Nephron progenitor cell (in vitro differentiated cells): ENCODE results near the gene PCA3.
A peak's percentile ranks its signal among the peaks of the same experiment; 100 is the strongest.

Source experiments
- DNase-seq: peaks from one replicate; pipeline ENCODE4 v3.0.0; 2021
- H3K27ac Mint-ChIP-seq: 2 replicates; pipeline ENCODE4 v1.8.0; 2021; ENCODE audit warnings: mild to moderate bottlenecking, moderate library complexity, mixed read lengths
- H3K27me3 Mint-ChIP-seq: 2 replicates; pipeline ENCODE4 v1.8.0; 2021; ENCODE audit warnings: mild to moderate bottlenecking, low read depth, mixed read lengths; ENCODE audit not compliant: poor library complexity
- H3K36me3 Mint-ChIP-seq: 2 replicates; pipeline ENCODE4 v1.8.0; 2021; ENCODE audit warnings: low read depth, mixed read lengths
- H3K4me1 Mint-ChIP-seq: 2 replicates; pipeline ENCODE4 v1.8.0; 2021; ENCODE audit warnings: mixed read lengths
- H3K4me3 Mint-ChIP-seq: 2 replicates; pipeline ENCODE4 v1.8.0; 2021; ENCODE audit warnings: mild to moderate bottlenecking, moderate library complexity, mixed read lengths
- H3K9me3 Mint-ChIP-seq: 2 replicates; pipeline ENCODE4 v1.8.0; 2021; ENCODE audit warnings: mild to moderate bottlenecking, moderate library complexity, mixed read lengths
- CTCF ChIP-seq: fragments of 200-600 bp; sonication (generic); IDR thresholded peaks from 2 replicates; pipeline ENCODE4 v1.5.0; 2021; ENCODE audit warnings: antibody characterized with exemption

The PCA3 gene

GRCh38 chr9:76743931-76744330 lies 20.3 kb upstream of the PCA3 start:
- no peak for TF ChIP-seq CTCF
- H3K27ac Mint-ChIP-seq, result no peak overlapping the region
- H3K27me3 Mint-ChIP-seq, result peaks cover 7% of the 10 kb centered on the region
- no peaks in the 10 kb centered on the region for H3K36me3 Mint-ChIP-seq
- H3K4me1 Mint-ChIP-seq, result peaks cover 5% of the 10 kb centered on the region
- DNase-seq, result no peak
- no peak overlapping the region for H3K4me3 Mint-ChIP-seq
- peaks cover 18% of the 10 kb centered on the region for H3K9me3 Mint-ChIP-seq

DNA sequence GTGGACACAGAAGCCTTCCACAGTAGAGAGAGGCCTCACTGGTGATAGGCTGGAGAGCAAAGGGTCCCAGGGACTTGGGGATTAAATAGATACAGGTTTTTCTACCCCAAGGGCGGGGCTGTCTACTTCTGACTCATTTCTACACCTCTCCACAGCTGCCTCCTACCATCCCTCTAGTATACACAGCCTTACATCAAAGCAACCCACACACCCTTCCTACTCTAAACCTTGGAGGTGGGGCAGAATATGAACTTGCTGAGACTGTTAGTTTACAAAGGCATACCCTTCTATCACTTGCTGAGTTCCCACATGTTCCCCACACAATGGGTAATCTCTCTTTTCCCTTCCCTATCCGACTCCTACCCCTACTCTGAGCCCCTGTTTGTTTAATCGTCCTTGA lies 19.9 kb upstream of the PCA3 start:
- Mint-ChIP-seq H3K9me3 (peaks cover 18% of the 10 kb centered on the region), H3K27me3 (peaks cover 7% of the 10 kb centered on the region), H3K27ac (no peak overlapping the region), H3K4me1 (peaks cover 8% of the 10 kb centered on the region), H3K4me3 (no peak overlapping the region), H3K36me3 (no peaks in the 10 kb centered on the region)
- no peak for TF ChIP-seq CTCF
- DNase-seq, result no peak

DNA sequence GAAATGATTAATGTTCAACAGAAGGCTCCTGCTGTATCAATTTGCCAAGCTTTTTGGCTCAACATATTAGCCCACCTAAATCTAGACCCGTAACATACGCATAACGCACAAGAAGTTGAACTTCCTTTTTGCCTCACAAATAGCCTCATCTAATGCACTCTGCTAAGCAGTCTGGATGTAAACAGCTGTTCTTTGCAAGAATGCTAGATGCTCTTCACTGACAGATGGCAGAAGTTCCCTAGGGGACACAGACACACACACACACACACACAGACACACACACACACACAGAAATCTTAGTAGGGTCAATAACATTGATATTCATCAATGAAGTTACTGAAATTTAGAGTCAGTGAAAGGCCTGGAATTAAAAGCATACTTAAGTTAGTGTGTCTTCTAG lies 13.2 kb upstream of the PCA3 start:
- H3K36me3 Mint-ChIP-seq, result no peaks in the 10 kb centered on the region
- peaks cover 29% of the 10 kb centered on the region for H3K4me1 Mint-ChIP-seq

GRCh38 chr9:76756268-76756640 lies 8.0 kb upstream of the PCA3 start:
- peak; percentile 36 for DNase-seq
- TF ChIP-seq CTCF, result no peak
- no peak overlapping the region for H3K4me3 Mint-ChIP-seq
- no peaks in the 10 kb centered on the region for H3K9me3 Mint-ChIP-seq
- no peaks in the 10 kb centered on the region for H3K27me3 Mint-ChIP-seq
- peaks cover 21% of the 10 kb centered on the region for H3K4me1 Mint-ChIP-seq
- H3K27ac Mint-ChIP-seq, result no peak overlapping the region
- no peaks in the 10 kb centered on the region for H3K36me3 Mint-ChIP-seq

More for the DNA sequence above, 13.2 kb upstream of the PCA3 start:
- DNase-seq, result no peak
- Mint-ChIP-seq H3K27me3 (peaks cover 4% of the 10 kb centered on the region), H3K9me3 (peaks cover 2% of the 10 kb centered on the region), H3K4me3 (no peak overlapping the region), H3K27ac (no peak overlapping the region)
- no peak for TF ChIP-seq CTCF

DNA sequence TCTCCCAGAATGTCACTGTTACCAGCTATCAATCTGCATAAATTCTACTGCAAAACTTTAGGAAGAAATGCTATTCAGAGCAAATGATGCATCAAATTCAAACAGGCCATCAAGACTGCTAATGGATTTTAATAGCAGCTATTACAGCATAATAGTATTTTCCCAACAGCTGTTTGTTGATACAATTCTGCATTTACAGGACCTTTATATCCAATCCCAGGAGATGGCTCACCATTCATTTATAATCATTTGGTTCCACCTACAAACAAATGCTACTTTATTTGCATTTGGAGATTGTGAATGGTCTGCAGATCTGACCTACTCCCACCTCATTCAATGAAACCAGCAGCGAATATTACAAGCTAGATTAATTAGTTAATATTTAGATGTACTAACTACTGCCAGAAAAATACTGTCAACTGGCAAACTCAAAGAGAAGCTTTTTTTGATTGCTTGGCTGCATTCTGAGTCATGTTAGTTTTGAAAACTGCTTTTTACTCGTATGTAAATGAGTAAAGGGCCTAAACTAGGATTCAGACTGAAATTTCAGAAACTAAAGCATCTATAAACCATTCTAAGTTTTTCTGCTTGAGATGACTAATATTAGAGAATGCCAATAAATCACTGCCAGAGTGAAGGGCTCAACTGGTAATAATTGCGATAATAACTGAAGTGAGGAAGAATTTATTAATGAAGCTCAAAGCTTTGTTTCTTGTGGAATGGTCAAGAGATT lies 7.1 kb upstream of the PCA3 start:
- Mint-ChIP-seq H3K4me3 (no peak overlapping the region), H3K9me3 (no peaks in the 10 kb centered on the region), H3K27me3 (no peaks in the 10 kb centered on the region), H3K4me1 (peaks cover 21% of the 10 kb centered on the region), H3K27ac (no peak overlapping the region), H3K36me3 (no peaks in the 10 kb centered on the region)
- DNase-seq, result no peak
- no peak for TF ChIP-seq CTCF

- Mint-ChIP-seq H3K9me3 (no peaks in the 10 kb centered on the region), H3K4me1 (peaks cover 21% of the 10 kb centered on the region), H3K36me3 (no peaks in the 10 kb centered on the region), H3K4me3 (no peak overlapping the region), H3K27me3 (peaks cover 8% of the 10 kb centered on the region), H3K27ac (no peak overlapping the region)
- no peak for DNase-seq
- no peak for TF ChIP-seq CTCF
These were observed 5.8 kb upstream of the PCA3 start for GRCh38 chr9:76758476-76758875.
